GM19238 (cell line): ENCODE data around the gene SP7.
"Not testable (repeated sequence)": the region's sequence is repeated elsewhere in the genome, so short reads cannot be mapped to it uniquely, and the experiment has no call there.

Experiments used
- DNase-seq: peaks from one replicate; pipeline ENCODE4 v3.0.0; 2011; ENCODE audit warnings: low spot score; ENCODE audit not compliant: insufficient read length

Gene SP7

GRCh38 chr12:53320352-53321195 lies 15.6 kb downstream of the SP7 start:
- no peak for DNase-seq

- DNase-seq: no peak
Observed at GRCh38 chr12:53313996-53314395, 22.2 kb downstream of the SP7 start.

- no peak for DNase-seq
Observed at GRCh38 chr12:53308276-53308675, 27.9 kb downstream of the SP7 start.

- no peak for DNase-seq
Observed at GRCh38 chr12:53306826-53307225, 29.3 kb downstream of the SP7 start.

- no peak for DNase-seq
Observed at GRCh38 chr12:53302903-53303302, 33.3 kb downstream of the SP7 start.

- no peak for DNase-seq
Observed at GRCh38 chr12:53300187-53300586, 36.0 kb downstream of the SP7 start.

- peak; percentile 86 for DNase-seq
Observed at GRCh38 chr12:53299454-53300180, 36.5 kb downstream of the SP7 start, which contains the start of gene MYG1. Gene MYG1, plus strand, starts transcription at chr12:53299695. Its CDS starts 43 bp downstream, at chr12:53299738.

- no peak for DNase-seq
Observed at GRCh38 chr12:53299101-53299453, 37.1 kb downstream of the SP7 start.

GRCh38 chr12:53298164-53298563 lies 38.0 kb downstream of the SP7 start:
- no peak for DNase-seq

- not testable (repeated sequence) for DNase-seq
Observed at GRCh38 chr12:53297106-53297505, 39.0 kb downstream of the SP7 start.

- no peak for DNase-seq
Observed at GRCh38 chr12:53295891-53296219, 40.3 kb downstream of the SP7 start.

- peak; percentile 86 for DNase-seq
Observed at GRCh38 chr12:53295070-53295890, 40.9 kb downstream of the SP7 start, which contains the start of gene PFDN5. Gene PFDN5, plus strand, starts transcription at chr12:53295542. Its CDS starts 26 bp downstream, at chr12:53295568.

- DNase-seq: no peak
Observed at GRCh38 chr12:53292426-53292825, 43.7 kb downstream of the SP7 start.

- no peak for DNase-seq
Observed at GRCh38 chr12:53290661-53291060, 45.5 kb downstream of the SP7 start.

GRCh38 chr12:53289891-53290290 lies 46.3 kb downstream of the SP7 start:
- no peak for DNase-seq

GRCh38 chr12:53288322-53288721 lies 47.8 kb downstream of the SP7 start:
- no peak for DNase-seq

GRCh38 chr12:53287741-53288216 lies 48.4 kb downstream of the SP7 start:
- DNase-seq: peak; percentile 51

GRCh38 chr12:53286448-53286847 lies 49.7 kb downstream of the SP7 start:
- DNase-seq: no peak

GRCh38 chr12:53279888-53280498 lies 56.2 kb downstream of the SP7 start:
- DNase-seq: no peak

- no peak for DNase-seq
Observed at GRCh38 chr12:53279283-53279869, 56.8 kb downstream of the SP7 start.

GRCh38 chr12:53277981-53278380 lies 58.2 kb downstream of the SP7 start:
- no peak for DNase-seq
